NCI-H2196 treated with DMSO at 0.1 percent for 48 hours (cell line): ENCODE data around the gene LRRC8E.
"Not testable (repeated sequence)": the region's sequence is repeated elsewhere in the genome, so short reads cannot be mapped to it uniquely, and the experiment has no call there.

Source experiments
- DNase-seq: peaks from one replicate; lab custom pipeline; 2025; ENCODE audit not compliant: unreplicated experiment; lab: John Stamatoyannopoulos, UW

The LRRC8E gene

DNA sequence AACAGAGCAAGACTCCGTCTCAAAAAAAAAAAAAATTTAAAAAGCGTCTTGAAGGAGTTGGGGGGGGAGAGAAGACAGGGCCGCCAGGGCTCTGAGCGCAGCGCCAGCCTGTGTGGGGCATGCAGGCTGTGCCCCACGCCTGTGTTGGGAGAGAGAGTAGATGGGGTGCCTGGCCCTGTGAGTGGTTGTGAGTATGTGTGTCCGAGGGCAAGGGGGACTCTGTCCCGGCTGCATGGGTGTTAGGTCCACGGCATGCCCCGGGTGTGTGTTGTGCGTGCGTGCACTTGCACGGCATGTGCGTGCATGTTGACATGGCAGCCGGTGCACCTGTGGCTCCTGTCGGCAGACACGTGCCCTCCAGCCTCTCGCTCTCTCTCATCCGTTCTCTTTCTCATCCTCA lies 18.8 kb downstream of the LRRC8E start:
- no peak for DNase-seq

DNA sequence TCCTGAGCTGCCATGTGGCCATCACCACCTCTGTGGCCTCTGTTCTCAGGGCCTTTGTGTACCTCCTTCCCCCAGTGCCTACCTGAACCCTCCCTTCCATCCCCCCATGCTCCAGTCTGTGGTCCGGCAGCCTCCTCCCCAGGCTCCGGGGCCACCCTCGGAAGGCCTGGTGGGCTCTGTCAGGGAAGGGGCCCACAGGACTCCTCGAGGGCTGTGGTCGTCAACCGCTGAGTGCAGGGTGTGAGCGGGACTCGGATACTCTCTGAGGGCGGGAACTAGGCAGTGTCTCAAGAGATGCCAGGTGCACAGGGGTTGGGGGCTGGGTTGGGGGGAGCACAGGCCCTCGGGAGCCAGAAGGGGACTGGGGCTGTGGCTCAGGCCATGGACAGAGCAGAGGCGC lies 19.2 kb downstream of the LRRC8E start:
- DNase-seq: no peak

DNA sequence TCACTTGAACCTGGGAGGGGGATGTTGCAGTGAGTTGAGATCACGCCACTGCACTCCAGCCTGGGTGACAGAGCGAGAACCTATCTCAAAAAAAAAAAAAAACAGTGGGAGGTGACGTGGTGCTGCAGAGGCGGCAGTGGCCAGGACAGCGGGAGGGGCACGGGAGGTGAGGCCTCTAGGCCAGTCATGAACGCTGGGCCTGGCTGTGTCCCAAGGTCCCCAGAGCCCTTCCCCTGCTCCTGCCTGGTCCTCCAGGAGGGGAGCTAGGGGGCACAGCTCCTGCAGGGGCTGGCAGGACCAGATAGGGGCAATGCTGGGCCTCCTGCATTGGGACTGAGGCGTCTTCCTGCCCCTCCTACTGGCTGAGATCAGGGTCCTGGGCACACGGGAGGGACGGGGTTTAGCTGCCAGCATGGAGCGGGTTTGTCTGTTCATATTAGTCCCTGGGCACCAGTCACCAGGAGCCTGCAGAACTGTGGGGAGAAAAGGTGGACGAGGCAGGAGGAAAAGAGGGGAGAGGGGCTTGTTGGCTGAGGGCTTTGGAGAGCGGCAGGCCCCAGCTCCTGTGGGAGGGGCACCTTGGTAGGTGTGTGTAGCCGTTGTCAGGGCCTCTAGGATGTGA lies 19.9 kb downstream of the LRRC8E start:
- no peak for DNase-seq

DNA sequence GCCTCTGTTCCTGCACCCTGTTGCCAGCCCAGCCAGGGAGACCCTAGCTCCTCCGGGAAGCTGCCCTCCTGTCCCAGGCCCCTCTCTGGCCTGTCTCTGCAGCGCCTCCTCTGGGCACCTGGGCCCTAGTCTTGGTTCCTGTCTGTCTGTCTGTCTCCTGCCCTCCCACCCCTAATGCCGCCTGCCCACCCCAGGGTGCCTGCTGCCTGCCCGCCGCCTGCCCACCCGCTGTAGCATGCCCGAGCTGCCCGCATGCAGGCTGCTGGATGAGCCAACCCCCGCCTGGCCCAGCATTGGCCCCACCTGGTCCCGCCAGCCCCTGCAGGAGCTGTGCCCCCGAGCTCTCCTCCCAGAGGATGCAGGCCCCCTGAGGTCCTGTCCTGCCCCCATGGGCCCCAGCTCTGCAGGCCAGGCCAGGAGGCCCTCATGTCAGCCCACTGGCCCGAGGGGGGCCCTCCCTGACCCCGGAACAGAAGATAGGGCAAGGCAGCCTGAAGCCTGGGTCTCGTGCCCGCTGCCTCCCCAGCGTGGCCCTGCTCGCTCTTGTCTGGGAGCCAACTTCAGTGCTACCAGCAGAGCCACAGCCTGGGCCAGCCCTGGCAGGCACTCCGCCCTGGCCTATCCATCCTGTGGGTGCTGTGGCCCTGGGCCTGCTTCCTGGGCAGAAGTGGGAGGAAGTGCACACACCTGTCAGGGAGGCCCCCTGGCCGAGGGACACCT lies 20.6 kb downstream of the LRRC8E start:
- no peak for DNase-seq

DNA sequence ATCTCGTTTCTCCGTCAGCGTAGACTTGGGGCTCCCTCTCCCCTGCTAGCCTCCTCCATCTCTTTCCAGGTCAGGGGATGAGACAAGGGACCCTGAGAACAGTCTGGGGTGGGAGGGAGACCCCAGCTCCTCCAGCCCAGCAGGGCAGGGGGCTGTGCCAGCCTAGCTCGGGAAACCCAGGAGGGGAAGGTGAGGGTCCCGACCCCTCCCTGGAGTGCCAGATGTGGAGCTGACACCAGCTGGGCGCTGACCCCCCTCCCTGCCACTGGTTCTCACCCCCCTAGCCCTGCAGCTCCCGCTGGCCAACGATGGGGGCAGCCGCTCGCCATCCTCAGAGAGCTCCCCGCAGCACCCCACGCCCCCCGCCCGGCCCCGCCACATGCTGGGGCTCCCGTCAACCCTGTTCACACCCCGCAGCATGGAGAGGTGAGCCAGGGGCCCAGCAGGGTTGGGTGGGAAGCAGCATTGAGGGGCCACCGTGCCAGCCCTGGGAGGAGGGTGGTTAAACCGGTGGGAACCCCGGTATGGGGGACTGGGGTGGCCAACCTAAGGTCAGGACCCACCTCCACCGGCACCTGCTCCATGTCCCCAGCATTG lies 21.3 kb downstream of the LRRC8E start:
- no peak for DNase-seq

DNA sequence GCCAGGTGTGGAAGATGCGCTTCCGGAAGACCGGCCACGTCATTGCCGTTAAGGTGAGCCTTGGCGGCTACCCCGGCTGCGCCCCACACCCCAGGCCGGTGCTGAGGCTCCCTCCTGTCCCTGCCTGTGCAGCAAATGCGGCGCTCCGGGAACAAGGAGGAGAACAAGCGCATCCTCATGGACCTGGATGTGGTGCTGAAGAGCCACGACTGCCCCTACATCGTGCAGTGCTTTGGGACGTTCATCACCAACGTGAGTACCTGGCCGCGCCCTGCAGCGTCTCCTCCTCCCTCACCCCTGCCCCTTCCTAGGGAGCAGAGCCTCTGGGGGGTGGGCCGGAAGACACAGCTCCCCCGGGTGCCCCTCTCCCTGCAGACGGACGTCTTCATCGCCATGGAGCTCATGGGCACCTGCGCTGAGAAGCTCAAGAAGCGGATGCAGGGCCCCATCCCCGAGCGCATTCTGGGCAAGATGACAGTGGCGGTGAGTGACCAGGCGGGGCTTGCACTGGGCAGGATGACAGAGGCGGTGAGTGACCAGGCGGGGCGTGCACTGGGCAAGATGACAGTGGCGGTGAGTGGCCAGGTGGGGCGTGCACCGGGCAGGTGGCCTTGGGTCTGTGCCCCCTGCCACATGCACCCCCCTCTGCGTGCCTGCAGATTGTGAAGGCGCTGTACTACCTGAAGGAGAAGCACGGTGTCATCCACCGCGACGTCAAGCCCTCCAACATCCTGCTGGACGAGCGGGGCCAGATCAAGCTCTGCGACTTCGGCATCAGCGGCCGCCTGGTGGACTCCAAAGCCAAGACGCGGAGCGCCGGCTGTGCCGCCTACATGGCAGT lies 22.2 kb downstream of the LRRC8E start:
- DNase-seq: no peak

DNA sequence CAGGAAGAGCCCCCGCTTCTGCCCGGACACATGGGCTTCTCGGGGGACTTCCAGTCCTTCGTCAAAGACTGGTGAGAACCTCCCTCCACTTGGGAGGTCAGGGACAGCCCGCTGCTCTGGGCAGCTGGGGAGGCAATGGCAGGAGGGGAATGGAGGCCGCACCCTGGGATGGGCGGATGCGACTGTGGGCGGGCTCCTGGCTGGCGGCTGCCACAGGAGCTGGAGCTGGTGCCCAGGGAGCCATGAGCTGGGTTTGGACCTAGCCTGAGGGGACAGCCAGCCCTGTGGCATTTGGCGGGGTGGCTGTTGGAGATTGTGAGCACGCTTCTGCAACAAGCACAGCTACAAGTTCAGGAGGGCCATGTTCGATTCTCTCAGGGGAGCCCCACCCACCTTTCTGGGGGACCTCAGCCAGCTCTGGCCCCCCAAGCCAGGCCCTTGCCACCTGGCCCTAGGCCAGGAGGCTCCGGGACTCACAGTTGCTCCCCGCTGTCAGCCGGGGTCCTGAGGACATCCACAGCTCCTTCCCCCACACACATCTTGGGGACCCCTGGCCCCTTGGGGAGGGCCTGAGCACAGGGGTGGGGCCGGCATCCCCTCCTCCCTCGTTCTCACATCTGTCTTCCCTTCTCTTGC lies 23.3 kb downstream of the LRRC8E start:
- DNase-seq: no peak

DNA sequence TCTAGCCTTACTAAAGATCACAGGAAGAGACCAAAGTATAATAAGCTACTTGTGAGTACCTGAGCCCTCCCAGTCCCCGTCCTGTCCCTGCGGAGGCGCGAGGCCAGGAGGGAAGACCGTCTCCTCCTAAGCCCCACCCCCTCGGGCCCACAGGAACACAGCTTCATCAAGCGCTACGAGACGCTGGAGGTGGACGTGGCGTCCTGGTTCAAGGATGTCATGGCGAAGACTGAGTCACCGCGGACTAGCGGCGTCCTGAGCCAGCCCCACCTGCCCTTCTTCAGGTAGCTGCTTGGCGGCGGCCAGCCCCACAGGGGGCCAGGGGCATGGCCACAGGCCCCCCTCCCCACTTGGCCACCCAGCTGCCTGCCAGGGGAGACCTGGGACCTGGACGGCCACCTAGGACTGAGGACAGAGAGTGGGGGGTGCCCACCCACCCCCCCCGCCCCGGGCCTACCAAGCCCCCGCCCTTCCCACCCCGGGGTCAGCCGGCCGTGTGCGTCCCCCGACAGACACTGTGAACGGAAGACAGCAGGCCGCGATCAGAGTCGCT lies 23.9 kb downstream of the LRRC8E start:
- DNase-seq: no peak

DNA sequence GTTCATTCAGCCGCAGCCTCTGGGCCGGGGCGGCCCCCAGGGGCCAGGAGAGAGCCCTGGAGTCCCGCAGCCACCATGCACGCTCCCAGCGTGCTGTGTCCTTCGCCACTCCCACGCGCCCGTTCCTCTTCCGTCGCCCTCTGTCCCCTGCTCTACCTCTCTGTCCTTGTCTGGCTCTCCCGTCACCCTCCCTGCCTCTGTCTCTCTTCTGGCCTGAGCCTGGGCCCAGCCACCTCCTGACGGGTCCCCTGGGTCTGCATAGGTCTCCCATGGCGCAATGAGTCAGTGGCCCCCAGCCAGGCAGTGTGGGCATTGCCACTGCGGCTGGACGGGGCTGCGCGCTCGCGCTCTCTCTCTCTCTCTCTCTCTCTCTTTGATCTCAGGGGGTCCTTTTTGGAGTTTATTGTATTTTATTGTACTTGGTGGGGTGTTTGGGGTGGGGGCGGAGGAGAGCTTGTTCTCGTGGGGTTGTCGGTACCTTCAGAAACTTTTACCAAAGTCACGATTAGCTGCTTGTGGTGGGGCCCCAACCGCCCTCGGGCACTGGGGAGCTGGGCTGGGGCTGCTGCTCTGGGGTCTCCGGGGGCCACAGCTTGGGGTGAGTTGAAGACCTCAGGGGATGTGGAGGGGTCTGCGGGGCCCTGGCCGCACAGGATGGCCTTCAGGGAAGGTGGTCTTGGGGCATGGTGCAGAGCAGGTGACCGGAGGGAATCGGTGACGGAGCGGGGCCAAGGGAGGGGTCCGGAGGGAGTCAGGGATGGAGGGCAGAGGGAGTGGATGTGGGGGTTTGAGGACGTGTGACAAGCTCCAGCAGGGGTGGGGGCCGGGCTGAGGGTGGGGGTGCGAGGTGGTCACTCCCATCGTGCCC lies 24.6 kb downstream of the LRRC8E start:
- no peak for DNase-seq

DNA sequence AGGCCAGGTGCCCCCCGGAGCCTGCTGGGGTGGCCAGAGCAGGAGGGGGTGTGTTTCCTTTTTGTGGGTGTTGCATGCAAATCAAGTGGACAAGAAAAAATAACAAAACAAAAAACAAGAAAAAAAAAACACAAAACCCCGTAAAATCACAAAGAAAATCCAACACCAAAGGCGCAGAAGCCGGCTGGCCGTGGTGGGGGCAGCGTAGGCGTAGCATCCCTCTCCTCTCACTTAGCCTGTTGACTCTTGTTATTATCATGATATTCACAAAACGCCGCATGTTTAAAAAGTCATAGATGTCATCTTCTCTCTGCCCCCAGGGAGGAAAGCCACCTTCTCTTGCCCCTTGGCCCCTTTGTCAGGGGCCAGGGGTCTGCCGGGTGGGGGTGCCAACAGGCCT lies 25.3 kb downstream of the LRRC8E start:
- no peak for DNase-seq

DNA sequence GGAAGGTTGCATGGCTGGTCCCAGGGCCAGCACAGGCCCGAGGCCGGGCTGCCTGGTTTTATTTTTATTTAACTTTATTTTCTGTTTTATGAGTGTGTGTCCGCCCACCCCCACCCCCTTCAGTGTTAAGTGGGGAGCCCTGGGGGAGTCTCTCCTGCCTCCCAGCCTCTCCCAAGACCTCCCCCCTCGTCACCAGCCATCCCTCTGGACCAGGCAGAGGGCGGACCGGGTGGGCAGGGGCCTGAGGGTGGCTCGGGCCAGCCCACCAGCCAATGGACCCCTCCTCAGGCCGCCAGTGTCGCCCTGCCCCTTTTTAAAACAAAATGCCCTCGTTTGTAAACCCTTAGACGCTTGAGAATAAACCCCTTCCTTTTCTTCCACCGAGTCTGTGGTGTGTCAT lies 25.8 kb downstream of the LRRC8E start:
- DNase-seq: no peak

DNA sequence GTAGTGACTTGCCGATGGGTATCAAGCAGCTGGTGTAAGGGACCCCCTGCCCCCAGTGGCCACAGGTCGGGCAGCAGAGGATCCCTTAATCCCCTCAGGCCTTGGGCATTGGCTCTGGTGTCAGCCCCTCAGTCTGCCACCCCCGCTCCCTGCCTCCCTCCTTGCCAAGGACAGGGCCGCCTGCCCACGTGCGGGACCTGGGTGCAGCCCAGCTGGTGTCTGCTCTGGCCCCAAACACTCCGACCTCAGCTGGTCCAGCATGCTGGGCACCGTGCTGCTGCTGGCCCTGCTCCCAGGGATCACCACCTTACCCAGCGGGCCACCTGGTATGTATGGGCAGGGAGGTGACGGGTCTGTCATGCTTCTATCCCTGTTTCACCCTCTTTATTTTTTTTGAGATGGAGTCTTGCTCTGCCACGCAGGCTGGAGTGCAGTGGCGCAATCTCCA lies 26.3 kb downstream of the LRRC8E start, which contains the start of gene TGFBR3L:
TSS of gene TGFBR3L (plus strand) at position 233 of the 448 bp plus-strand sequence.
- no peak for DNase-seq

DNA sequence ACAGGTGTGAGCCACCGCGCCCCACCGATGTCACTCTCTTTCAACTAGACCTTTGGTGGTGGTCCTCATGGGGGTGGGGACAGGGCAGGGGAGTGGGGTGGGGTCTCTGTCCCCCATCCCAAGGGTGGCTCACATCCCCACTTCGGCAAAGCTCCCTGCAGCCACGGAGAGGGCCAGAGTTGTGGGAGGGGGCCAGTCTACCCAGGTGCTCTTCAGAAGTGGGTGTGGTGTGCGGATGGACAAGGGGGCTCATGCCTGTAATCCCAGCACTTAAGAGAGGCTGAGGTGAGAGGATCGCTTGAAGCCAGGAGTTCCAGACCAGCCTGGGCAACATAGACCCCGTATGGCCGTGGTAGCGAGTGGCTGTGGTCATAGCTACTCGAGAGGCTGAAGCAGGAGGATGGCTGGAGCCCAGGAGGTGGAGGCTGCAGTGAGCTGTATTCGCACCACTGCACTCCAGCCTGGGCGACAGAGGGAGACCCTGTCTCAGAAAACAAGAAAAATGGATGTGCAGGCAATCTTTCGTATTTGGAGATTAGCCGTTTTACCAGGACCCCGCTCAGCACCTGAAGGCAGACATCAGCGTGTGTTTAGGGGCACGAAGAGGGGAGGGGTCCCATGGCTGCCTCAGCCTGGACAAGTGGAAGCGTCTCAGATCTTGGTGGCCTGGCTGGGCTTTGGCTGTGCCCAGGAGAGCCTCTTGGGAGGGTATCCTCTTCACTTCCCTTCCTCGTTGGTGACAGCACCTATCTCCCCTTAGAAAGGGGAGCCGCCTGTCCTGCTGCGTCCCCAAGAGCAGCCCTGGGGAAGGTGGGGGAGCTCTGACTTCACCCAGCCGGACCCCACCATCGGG lies 27.2 kb downstream of the LRRC8E start:
- DNase-seq: no peak

DNA sequence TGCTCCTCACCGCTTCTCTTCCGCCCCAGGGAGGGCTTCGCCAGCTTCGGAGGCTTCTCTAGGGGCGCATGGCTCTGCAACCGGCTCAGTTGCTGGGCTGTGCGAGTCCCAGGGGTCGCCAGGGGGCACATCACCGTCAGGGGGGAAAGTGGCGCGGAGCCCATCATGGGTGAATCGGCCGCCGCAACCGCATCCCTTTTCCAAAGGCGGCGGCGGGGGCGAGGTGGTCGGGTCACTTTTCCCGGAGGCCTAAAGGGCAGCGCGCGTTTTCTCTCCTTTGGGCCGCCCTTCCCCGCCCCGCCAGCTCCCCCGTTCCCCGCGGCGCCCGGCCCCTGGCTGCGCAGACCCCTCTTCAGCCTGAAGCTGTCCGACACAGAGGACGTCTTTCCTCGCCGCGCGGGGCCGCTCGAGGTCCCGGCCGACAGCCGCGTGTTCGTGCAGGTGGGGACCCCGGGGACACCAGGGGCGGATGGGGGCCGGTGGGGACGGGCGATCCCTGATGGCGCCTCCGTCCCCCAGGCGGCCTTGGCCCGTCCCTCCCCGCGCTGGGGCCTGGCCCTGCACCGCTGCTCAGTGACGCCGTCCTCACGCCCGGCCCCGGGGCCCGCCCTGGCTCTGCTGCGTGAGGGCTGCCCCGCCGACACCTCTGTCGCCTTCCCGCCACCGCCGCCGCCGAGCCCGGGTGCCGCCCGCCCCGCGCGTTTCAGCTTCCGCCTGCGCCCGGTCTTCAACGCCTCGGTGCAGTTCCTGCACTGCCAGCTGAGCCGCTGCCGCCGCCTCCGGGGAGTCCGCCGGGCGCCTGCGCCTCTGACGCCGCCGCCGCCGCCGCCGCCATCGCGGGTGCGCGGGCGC lies 28.0 kb downstream of the LRRC8E start:
- DNase-seq: peak; percentile 9

DNA sequence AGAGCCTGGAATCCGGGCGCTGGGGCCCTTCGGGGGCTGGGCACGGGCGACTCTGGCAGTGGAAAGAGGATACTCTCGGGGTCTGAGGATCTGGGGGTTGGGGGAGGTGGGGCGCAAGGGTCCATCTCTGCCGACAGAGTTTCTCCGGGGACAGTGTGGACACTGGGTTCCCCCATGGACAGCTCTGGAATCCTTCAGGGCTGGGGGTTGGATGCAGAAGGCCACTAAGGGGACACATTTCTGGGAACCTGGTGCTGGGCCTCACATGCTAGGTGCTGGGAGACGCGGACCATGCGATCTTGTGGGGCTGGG lies 28.6 kb downstream of the LRRC8E start:
- no peak for DNase-seq

DNA sequence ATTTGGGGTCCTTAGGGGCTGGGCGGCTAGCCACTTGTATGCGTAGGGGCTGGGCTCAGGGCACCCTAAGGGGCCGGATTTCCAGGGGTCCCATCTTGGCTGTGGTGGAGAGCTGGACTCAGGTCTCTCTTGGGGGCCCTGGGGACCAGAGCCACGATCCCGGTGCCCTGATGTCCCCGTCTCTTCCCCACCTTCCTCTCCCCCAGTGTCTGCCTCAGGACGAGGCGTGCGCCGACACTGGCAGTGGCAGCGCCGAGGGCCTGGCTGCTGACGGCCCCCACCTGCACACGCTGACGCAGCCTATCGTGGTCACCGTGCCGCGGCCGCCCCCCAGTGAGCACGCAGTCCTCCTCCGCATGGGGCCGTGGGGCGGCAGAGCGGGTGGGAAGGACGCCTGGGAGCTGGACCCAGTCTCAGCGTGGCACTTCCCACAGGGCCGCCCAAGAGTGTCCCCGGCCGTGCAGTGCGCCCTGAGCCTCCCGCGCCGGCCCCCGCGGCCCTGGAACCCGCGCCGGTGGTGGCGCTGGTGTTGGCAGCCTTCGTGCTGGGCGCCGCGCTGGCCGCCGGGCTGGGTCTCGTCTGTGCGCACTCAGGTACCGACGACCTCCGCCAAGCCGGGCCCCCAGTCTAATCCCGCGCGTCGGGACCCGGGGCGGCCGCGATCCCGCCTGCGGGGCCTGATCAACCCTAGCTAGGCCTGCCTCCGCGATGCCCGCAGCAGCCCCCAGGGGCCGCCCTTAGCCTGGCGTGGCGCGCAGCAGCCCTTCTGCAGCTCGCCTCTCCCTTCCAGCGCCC lies 29.2 kb downstream of the LRRC8E start:
- no peak for DNase-seq

DNA sequence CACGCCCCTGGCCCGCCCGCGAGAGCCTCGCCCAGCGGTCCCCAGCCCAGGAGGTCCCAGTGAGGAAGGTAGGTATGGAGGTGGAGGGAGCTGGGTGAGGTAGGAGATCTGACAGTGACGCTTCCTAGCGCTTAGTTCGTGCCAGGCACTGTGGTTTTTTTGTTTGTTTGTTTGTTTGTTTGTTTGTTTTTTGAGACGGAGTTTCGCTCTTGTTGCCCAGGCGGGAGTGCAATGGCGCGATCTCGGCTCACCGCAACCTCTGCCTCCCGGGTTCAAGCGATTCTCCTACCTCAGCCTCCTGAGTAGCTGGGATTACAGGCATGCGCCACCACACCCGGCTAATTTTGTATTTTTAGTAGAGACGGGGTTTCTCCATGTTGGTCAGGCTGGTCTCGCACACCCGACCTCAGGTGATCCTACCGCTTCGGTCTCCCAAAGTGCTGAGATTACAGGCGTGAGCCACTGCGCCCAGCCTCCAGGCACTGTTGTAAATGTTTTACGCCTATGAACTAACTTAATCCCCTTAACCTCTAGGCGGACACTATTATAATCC lies 29.8 kb downstream of the LRRC8E start:
- not testable (repeated sequence) for DNase-seq
